Measurements from ENCODE around the gene CHAC2.

DNA sequence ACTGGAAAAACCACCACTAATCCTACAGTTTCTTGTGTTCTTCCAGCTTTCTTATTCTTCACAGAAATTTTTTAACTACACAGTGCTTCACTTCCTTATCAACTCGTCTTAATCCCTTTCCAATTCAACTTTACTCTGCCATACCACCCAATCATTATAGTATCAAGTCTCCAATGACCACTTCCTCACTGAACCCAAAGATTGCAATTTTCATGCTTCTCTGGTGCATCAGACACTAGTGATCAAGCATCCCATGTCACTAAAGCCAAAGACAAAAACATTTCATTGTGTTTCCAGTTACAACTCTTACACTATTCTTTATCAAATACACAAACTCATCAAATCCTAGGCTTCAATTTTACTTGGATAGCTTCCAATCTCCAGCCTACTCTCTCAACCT lies 9.5 kb downstream of the CHAC2 start:
- TF ChIP-seq, protein P1, sequence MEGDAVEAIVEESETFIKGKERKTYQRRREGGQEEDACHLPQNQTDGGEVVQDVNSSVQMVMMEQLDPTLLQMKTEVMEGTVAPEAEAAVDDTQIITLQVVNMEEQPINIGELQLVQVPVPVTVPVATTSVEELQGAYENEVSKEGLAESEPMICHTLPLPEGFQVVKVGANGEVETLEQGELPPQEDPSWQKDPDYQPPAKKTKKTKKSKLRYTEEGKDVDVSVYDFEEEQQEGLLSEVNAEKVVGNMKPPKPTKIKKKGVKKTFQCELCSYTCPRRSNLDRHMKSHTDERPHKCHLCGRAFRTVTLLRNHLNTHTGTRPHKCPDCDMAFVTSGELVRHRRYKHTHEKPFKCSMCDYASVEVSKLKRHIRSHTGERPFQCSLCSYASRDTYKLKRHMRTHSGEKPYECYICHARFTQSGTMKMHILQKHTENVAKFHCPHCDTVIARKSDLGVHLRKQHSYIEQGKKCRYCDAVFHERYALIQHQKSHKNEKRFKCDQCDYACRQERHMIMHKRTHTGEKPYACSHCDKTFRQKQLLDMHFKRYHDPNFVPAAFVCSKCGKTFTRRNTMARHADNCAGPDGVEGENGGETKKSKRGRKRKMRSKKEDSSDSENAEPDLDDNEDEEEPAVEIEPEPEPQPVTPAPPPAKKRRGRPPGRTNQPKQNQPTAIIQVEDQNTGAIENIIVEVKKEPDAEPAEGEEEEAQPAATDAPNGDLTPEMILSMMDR (IDR thresholded peaks at IDR 0.05) = no peak
- TF ChIP-seq POLR2A (IDR thresholded peaks at IDR 0.05) = no peak
